Neural cell (in vitro differentiated cells): ENCODE measurements around the gene TUBG1. TPM values are rescaled to one million over a fixed set of nuclear protein-coding genes. Genes with fewer than 3 reads are reported as not detected.

Source experiments
- H2AFZ ChIP-seq: fragments of 200-600, 300-800 bp; sonication (generic), shearing (Covaris generic); 2 replicates; pipeline ENCODE4 v1.6.0; 2014; ENCODE audit warnings: low read depth, mild to moderate bottlenecking, antibody characterized with exemption, low read length, moderate library complexity
- H3F3A ChIP-seq: fragments of 200-600 bp; shearing (Covaris generic); 2 replicates; pipeline ENCODE4 v1.6.1; 2016; ENCODE audit warnings: mild to moderate bottlenecking, moderate library complexity, mixed read lengths, antibody characterized with exemption, low read length; ENCODE audit not compliant: insufficient read depth, poor library complexity, severe bottlenecking
- H3K27ac ChIP-seq: fragments of 200-600, 300-800 bp; sonication (generic), shearing (Covaris generic); 2 replicates; pipeline ENCODE4 v1.5.1; 2014; ENCODE audit warnings: mild to moderate bottlenecking, low read length, moderate library complexity
- H3K27me3 ChIP-seq: fragments of 300-800, 200-600 bp; sonication (generic), shearing (Covaris generic); 2 replicates; pipeline ENCODE4 v1.6.0; 2014; ENCODE audit warnings: mild to moderate bottlenecking, low read depth, low read length, moderate library complexity; ENCODE audit not compliant: insufficient read depth
- H3K36me3 ChIP-seq: fragments of 300-800, 200-600 bp; sonication (generic), shearing (Covaris generic); 2 replicates; pipeline ENCODE4 v1.5.1; 2014; ENCODE audit warnings: mild to moderate bottlenecking, antibody characterized with exemption, low read length, moderate library complexity; ENCODE audit not compliant: insufficient read depth
- H3K4me2 ChIP-seq: fragments of 300-800, 200-600 bp; sonication (generic), shearing (Covaris generic); 2 replicates; pipeline ENCODE4 v1.6.0; 2014; ENCODE audit warnings: mild to moderate bottlenecking, low read length
- H3K4me3 ChIP-seq: fragments of 300-800, 200-600 bp; sonication (generic), shearing (Covaris generic); 2 replicates; pipeline ENCODE4 v1.5.1; 2014; ENCODE audit warnings: mild to moderate bottlenecking, low read length, moderate library complexity
- H3K79me2 ChIP-seq: fragments of 200-600 bp; shearing (Covaris generic); replicated peaks from 2 replicates; pipeline ENCODE4 v1.6.0; 2014; ENCODE audit warnings: mild to moderate bottlenecking, low read length, moderate library complexity; ENCODE audit not compliant: insufficient read depth
- H3K9ac ChIP-seq: fragments of 300-800, 200-600 bp; sonication (generic), shearing (Covaris generic); 2 replicates; pipeline ENCODE4 v1.6.1; 2016; ENCODE audit warnings: mild to moderate bottlenecking, low read length, mixed read lengths
- H3K9me2 ChIP-seq: fragments of 200-600 bp; shearing (Covaris generic); 2 replicates; pipeline ENCODE4 v1.6.1; 2016; ENCODE audit warnings: mild to moderate bottlenecking, low read length, mixed read lengths; ENCODE audit not compliant: insufficient read depth
- H3K9me3 ChIP-seq: fragments of 200-600, 300-800 bp; sonication (generic), shearing (Covaris generic); 2 replicates; pipeline ENCODE4 v1.6.1; 2016; ENCODE audit warnings: mild to moderate bottlenecking, mixed run types, low read length, moderate library complexity, mixed read lengths
- H4K20me1 ChIP-seq: fragments of 200-600 bp; shearing (Covaris generic); 2 replicates; pipeline ENCODE4 v1.6.1; 2016; ENCODE audit warnings: mild to moderate bottlenecking, mixed run types; ENCODE audit not compliant: insufficient read depth
- CTCF ChIP-seq: fragments of 450-650 bp; IDR thresholded peaks from 2 replicates; pipeline ENCODE4 v1.5.1; 2014; ENCODE audit warnings: antibody characterized with exemption, mild to moderate bottlenecking, moderate library complexity; ENCODE audit not compliant: poor library complexity, severe bottlenecking
- EP300 ChIP-seq: fragments of 450-650 bp; conservative IDR thresholded peaks from 2 replicates; pipeline ENCODE4 v1.6.1; 2014; ENCODE audit warnings: antibody characterized with exemption, mild to moderate bottlenecking, moderate library complexity; ENCODE audit not compliant: poor library complexity, severe bottlenecking
- EZH2 ChIP-seq: fragments of 200-600, 300-800 bp; shearing (Covaris generic), sonication (generic); IDR thresholded peaks from 2 replicates; pipeline ENCODE4 v1.6.1; 2014; ENCODE audit warnings: antibody characterized with exemption, low read length, borderline replicate concordance, mild to moderate bottlenecking; ENCODE audit not compliant: insufficient read depth, poor library complexity, severe bottlenecking
- MXI1 ChIP-seq: fragments of 450-650 bp; conservative IDR thresholded peaks from 2 replicates; pipeline ENCODE4 v1.6.1; 2014; ENCODE audit warnings: antibody characterized with exemption, mild to moderate bottlenecking; ENCODE audit not compliant: poor library complexity, severe bottlenecking
- POLR2AphosphoS5 ChIP-seq: IDR thresholded peaks from 2 replicates; pipeline ENCODE4 v1.6.1; 2012
- RAD21 ChIP-seq: fragments of 450-650 bp; conservative IDR thresholded peaks from 2 replicates; pipeline ENCODE4 v1.6.1; 2014; ENCODE audit warnings: antibody characterized with exemption, mild to moderate bottlenecking, moderate library complexity
- SMC3 ChIP-seq: fragments of 450-650 bp; conservative IDR thresholded peaks from 2 replicates; pipeline ENCODE4 v1.6.1; 2014; ENCODE audit warnings: antibody characterized with exemption, mild to moderate bottlenecking, moderate library complexity; ENCODE audit not compliant: poor library complexity
- TAF1 ChIP-seq: IDR thresholded peaks from 2 replicates; pipeline ENCODE4 v1.6.1; 2012; ENCODE audit warnings: low read depth
- polyA plus RNA-seq: library from polyadenylated mRNA; depleted of rRNA; stranded (reverse); fragments of >200 nt; gene quantifications from 2 replicates; pipeline ENCODE4 v1.2.3, GENCODE V29; 2014

The TUBG1 gene
- polyA plus RNA-seq, 1 donor from 2014 or later: 14.2 TPM

GRCh38 chr17:42571435-42572225 is 37.9 kb upstream of the TUBG1 start:
- H3K79me2 ChIP-seq: peaks cover 14% of the 10 kb centered on the region

GRCh38 chr17:42573095-42573494 is 36.4 kb upstream of the TUBG1 start:
- no peaks in the 10 kb centered on the region for H3K9me2 ChIP-seq
- no peak overlapping the region for H3K4me2 ChIP-seq
- no peaks in the 10 kb centered on the region for H3K9me3 ChIP-seq
- H2AFZ ChIP-seq: no peak overlapping the region
- H3K27me3 ChIP-seq: no peaks in the 10 kb centered on the region
- no peaks in the 10 kb centered on the region for H3F3A ChIP-seq
- H3K9ac ChIP-seq: no peak overlapping the region
- H3K79me2 ChIP-seq: peaks cover 12% of the 10 kb centered on the region
- no peak for TF ChIP-seq POLR2AphosphoS5
- no peak for TF ChIP-seq CTCF
- H3K4me3 ChIP-seq: no peak overlapping the region
- no peak overlapping the region for H3K27ac ChIP-seq
- no peaks in the 10 kb centered on the region for H4K20me1 ChIP-seq
- H3K36me3 ChIP-seq: peaks cover 7% of the 10 kb centered on the region

More at GRCh38 chr17:42571435-42572225, 37.9 kb upstream of the TUBG1 start:
- Histone ChIP-seq H3K4me3 (no peak overlapping the region), H3K9me2 (no peaks in the 10 kb centered on the region), H3F3A (no peaks in the 10 kb centered on the region), H3K27me3 (no peaks in the 10 kb centered on the region), H4K20me1 (no peaks in the 10 kb centered on the region), H3K9me3 (no peaks in the 10 kb centered on the region), H3K4me2 (no peak overlapping the region), H3K27ac (no peak overlapping the region), H3K36me3 (peaks cover 7% of the 10 kb centered on the region), H2AFZ (no peak overlapping the region), H3K9ac (no peak overlapping the region)
- no peak for TF ChIP-seq RAD21

- Histone ChIP-seq H2AFZ (no peak overlapping the region), H3K36me3 (peaks cover 7% of the 10 kb centered on the region), H3K27me3 (no peaks in the 10 kb centered on the region), H4K20me1 (no peaks in the 10 kb centered on the region), H3K79me2 (peaks cover 12% of the 10 kb centered on the region), H3K4me2 (no peak overlapping the region), H3F3A (no peaks in the 10 kb centered on the region), H3K4me3 (no peak overlapping the region), H3K27ac (no peak overlapping the region), H3K9me2 (no peaks in the 10 kb centered on the region), H3K9ac (no peak overlapping the region), H3K9me3 (no peaks in the 10 kb centered on the region)
- TF ChIP-seq RAD21 (no peak), POLR2AphosphoS5 (no peak), EP300 (no peak), SMC3 (no peak), MXI1 (no peak), EZH2 (no peak), CTCF (no peak), TAF1 (no peak)
Measured at GRCh38 chr17:42574463-42574862, 35.0 kb upstream of the TUBG1 start.
